Gastroesophageal sphincter (tissue), 3 donors: ENCODE data around the gene ITGB8.
"Not testable (repeated sequence)": the region's sequence is repeated elsewhere in the genome, so short reads cannot be mapped to it uniquely, and the experiment has no call there.

Experiments
- POLR2AphosphoS5 ChIP-seq: sonication (generic); formaldehyde crosslinking; IDR thresholded peaks from one replicate; pipeline ENCODE4 v1.6.1; 2017; ENCODE audit warnings: antibody characterized with exemption
- TF ChIP-seq, protein P1 (sequence below), 4 experiments: fragments of 200-600 bp in 2 of 4; fragments of 450-650 bp in 2 of 4; sonication (generic) in 1 of 4; IDR thresholded peaks; one replicate each; pipeline ENCODE4 v1.5.1; 2017 to 2019; ENCODE audit warnings: antibody characterized with exemption in 4 of 4, mild to moderate bottlenecking in 2 of 4, moderate library complexity in 2 of 4

DNA sequence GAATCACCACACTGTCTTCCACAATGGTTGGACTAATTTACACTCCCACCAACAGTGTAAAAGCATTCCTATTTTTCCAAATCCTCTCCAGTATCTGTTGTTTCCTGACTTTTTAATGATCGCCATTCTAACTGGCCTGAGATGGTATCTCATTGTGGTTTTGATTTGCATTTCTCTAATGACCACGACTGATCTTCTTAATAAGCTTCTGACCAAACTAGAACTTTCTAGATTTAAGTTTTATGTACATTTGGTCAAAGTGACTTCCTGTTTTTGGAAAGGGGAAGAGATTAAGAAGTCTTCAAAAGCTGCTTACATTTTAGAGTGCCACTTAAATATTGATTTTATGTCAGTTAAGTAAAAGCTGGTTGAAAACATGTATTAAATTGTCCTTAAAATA, 58.5 kb downstream of the ITGB8 start:
- TF ChIP-seq, protein P1, sequence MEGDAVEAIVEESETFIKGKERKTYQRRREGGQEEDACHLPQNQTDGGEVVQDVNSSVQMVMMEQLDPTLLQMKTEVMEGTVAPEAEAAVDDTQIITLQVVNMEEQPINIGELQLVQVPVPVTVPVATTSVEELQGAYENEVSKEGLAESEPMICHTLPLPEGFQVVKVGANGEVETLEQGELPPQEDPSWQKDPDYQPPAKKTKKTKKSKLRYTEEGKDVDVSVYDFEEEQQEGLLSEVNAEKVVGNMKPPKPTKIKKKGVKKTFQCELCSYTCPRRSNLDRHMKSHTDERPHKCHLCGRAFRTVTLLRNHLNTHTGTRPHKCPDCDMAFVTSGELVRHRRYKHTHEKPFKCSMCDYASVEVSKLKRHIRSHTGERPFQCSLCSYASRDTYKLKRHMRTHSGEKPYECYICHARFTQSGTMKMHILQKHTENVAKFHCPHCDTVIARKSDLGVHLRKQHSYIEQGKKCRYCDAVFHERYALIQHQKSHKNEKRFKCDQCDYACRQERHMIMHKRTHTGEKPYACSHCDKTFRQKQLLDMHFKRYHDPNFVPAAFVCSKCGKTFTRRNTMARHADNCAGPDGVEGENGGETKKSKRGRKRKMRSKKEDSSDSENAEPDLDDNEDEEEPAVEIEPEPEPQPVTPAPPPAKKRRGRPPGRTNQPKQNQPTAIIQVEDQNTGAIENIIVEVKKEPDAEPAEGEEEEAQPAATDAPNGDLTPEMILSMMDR (IDR thresholded peaks at IDR 0.05): not testable (repeated sequence)
- not testable (repeated sequence) for TF ChIP-seq POLR2AphosphoS5
